ENCODE measurements around the gene RADX. TPM values are rescaled to one million over a fixed set of nuclear protein-coding genes. Genes with fewer than 3 reads are reported as not detected.

RADX gene
- total and polyA plus RNA-seq, 2 of the 13 experiments (the other 11 are each of a cell fraction or from before 2014, with no cell fraction given): 1.1 to 2.7 TPM

GRCh38 chrX:106710771-106711170 is 99.0 kb downstream of the RADX start:
- Histone ChIP-seq H3K27ac (ENCODE audit: extremely low read length, insufficient read depth, low read length) (no peak overlapping the region), H3K9ac (ENCODE audit: insufficient read depth, low read depth, low read length) (no peak overlapping the region), H3K36me3 (replicated peaks in 1 of 2; ENCODE audit: control insufficient read depth in 1 of 2, insufficient read depth in 2 of 2, low read length in 2 of 2) (no peaks in the 10 kb centered on the region), H3K4me2 (ENCODE audit: low read depth, low read length) (no peak overlapping the region), H3K79me2 (ENCODE audit: insufficient read depth, low read length) (no peaks in the 10 kb centered on the region), H4K20me1 (ENCODE audit: insufficient read depth, low read length) (no peaks in the 10 kb centered on the region), H3K9me3 (ENCODE audit: low read length) (no peaks in the 10 kb centered on the region), H3K4me3 (replicated peaks in 1 of 3; ENCODE audit: insufficient read depth in 1 of 3, low read depth in 2 of 3, low read length in 3 of 3) (no peak overlapping the region), H3K27me3 (ENCODE audit: control insufficient read depth in 1 of 2, insufficient read depth in 2 of 2, low read length in 2 of 2) (no peaks in the 10 kb centered on the region), H3K4me1 (ENCODE audit: insufficient read depth, low read length) (peaks cover 12% of the 10 kb centered on the region), H2AFZ (ENCODE audit: low read length) (no peak overlapping the region)
- ATAC-seq: no peak
- POLR2A ChIA-PET: interaction anchor here (1.6 kb wide), 1 partner anchor 17 kb away, joined by 3 read pairs; no protein-coding TSS in a partner anchor
- TF ChIP-seq RNF2 (conservative IDR thresholded peaks at IDR 0.05; ENCODE audit: low read depth) (no peak), ZNF281 (CRISPR knock-in tag; IDR thresholded peaks at IDR 0.05; ENCODE audit: borderline replicate concordance) (no peak), PLSCR1 (CRISPR knock-in tag; IDR thresholded peaks at IDR 0.05; ENCODE audit: borderline replicate concordance) (no peak), ZNF142 (CRISPR knock-in tag; IDR thresholded peaks at IDR 0.05) (no peak)
- TF ChIP-seq, protein P1, sequence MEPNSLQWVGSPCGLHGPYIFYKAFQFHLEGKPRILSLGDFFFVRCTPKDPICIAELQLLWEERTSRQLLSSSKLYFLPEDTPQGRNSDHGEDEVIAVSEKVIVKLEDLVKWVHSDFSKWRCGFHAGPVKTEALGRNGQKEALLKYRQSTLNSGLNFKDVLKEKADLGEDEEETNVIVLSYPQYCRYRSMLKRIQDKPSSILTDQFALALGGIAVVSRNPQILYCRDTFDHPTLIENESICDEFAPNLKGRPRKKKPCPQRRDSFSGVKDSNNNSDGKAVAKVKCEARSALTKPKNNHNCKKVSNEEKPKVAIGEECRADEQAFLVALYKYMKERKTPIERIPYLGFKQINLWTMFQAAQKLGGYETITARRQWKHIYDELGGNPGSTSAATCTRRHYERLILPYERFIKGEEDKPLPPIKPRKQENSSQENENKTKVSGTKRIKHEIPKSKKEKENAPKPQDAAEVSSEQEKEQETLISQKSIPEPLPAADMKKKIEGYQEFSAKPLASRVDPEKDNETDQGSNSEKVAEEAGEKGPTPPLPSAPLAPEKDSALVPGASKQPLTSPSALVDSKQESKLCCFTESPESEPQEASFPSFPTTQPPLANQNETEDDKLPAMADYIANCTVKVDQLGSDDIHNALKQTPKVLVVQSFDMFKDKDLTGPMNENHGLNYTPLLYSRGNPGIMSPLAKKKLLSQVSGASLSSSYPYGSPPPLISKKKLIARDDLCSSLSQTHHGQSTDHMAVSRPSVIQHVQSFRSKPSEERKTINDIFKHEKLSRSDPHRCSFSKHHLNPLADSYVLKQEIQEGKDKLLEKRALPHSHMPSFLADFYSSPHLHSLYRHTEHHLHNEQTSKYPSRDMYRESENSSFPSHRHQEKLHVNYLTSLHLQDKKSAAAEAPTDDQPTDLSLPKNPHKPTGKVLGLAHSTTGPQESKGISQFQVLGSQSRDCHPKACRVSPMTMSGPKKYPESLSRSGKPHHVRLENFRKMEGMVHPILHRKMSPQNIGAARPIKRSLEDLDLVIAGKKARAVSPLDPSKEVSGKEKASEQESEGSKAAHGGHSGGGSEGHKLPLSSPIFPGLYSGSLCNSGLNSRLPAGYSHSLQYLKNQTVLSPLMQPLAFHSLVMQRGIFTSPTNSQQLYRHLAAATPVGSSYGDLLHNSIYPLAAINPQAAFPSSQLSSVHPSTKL (CRISPR knock-in tag; IDR thresholded peaks at IDR 0.05): no peak
- DNase-seq (ENCODE audit: low spot score): no peak
- CTCF ChIA-PET (ENCODE audit: low intra/inter-chr PET ratio, low total read pairs): no interaction called here
- in situ Hi-C loops (cut with HindIII; ENCODE audit: extremely low pct_ligation_motif_present, low pct_unique_long_range_greater_than_20kb): no loop called here
- no peak for FAIRE-seq
- intact Hi-C loops (cut with micrococcal nuclease; ENCODE audit: unreplicated experiment): no loop called here
- no TSS peak for BruUV-seq (replicated peaks)
